Measurements from ENCODE around the gene RAB11FIP4. TPM values are rescaled to one million over a fixed set of nuclear protein-coding genes. Genes with fewer than 3 reads are reported as not detected.

The RAB11FIP4 gene
- total RNA-seq, 1 experiment from 2014 or later: 15.1 TPM

- H3K4me3 ChIP-seq (replicated peaks in 1 of 2; ENCODE audit: low read depth in 1 of 2, low read length in 2 of 2): no peak overlapping the region
- peaks cover 36 to 57% of the 10 kb centered on the region in 2 experiments for H3K4me1 ChIP-seq (ENCODE audit: control insufficient read depth in 1 of 2, insufficient read depth in 2 of 2, low read length in 2 of 2)
- no peak for TF ChIP-seq POLR2AphosphoS5 (IDR thresholded peaks at IDR 0.05; ENCODE audit: low read depth, low read length)
- H3K9ac ChIP-seq (ENCODE audit: low read length): no peak overlapping the region
- no peaks in the 10 kb centered on the region for H3K9me2 ChIP-seq (ENCODE audit: insufficient read depth)
- intact Hi-C loops (cut with micrococcal nuclease): no loop called here
- H3K9me3 ChIP-seq (ENCODE audit: control insufficient read depth in 1 of 2, insufficient read depth in 1 of 2, low read depth in 1 of 2, low read length in 2 of 2): no peaks in the 10 kb centered on the region
- H3K36me3 ChIP-seq (ENCODE audit: control insufficient read depth in 1 of 2, insufficient read depth in 2 of 2, low read length in 2 of 2): no peaks in the 10 kb centered on the region
- peaks cover 3% of the 10 kb centered on the region for H3K79me2 ChIP-seq (ENCODE audit: insufficient read depth, low read length)
- H3K27ac ChIP-seq (ENCODE audit: low read depth, low read length): no peak overlapping the region
- ChIA-PET POLR2A (no interaction called here), CTCF (no interaction called here), RAD21 (ENCODE audit: low non-redundant PET in 1 of 2, low total read pairs in 2 of 2, uncharacterized antibody in 2 of 2, unreplicated experiment in 2 of 2) (no interaction called here)
- no peak overlapping the region for H2AFZ ChIP-seq (ENCODE audit: low read depth, low read length, poor library complexity, severe bottlenecking)
- no peaks in the 10 kb centered on the region for H4K20me1 ChIP-seq (ENCODE audit: insufficient read depth)
- no peak overlapping the region for H3K4me2 ChIP-seq (ENCODE audit: low read length)
- DNase-seq (ENCODE audit: low read depth, low spot score): no peak
- H3K27me3 ChIP-seq (ENCODE audit: insufficient read depth, low read length): no peaks in the 10 kb centered on the region
- ATAC-seq: no peak
- BruUV-seq (replicated peaks): no TSS peak
These were observed 100.1 kb downstream of the RAB11FIP4 start for GRCh38 chr17:31491376-31492131.

- ChIA-PET POLR2A (no interaction called here), CTCF (no interaction called here), RAD21 (ENCODE audit: low non-redundant PET in 1 of 2, low total read pairs in 2 of 2, uncharacterized antibody in 2 of 2, unreplicated experiment in 2 of 2) (no interaction called here)
- Histone ChIP-seq H2AFZ (ENCODE audit: low read depth, low read length, poor library complexity, severe bottlenecking) (no peak overlapping the region), H4K20me1 (ENCODE audit: insufficient read depth) (no peaks in the 10 kb centered on the region), H3K4me1 (ENCODE audit: control insufficient read depth in 1 of 2, insufficient read depth in 2 of 2, low read length in 2 of 2) (peaks cover 32 to 52% of the 10 kb centered on the region in 2 experiments), H3K4me3 (replicated peaks in 1 of 2; ENCODE audit: low read depth in 1 of 2, low read length in 2 of 2) (no peak overlapping the region), H3K36me3 (ENCODE audit: control insufficient read depth in 1 of 2, insufficient read depth in 2 of 2, low read length in 2 of 2) (no peaks in the 10 kb centered on the region), H3K9me2 (ENCODE audit: insufficient read depth) (no peaks in the 10 kb centered on the region), H3K4me2 (ENCODE audit: low read length) (no peak overlapping the region), H3K79me2 (ENCODE audit: insufficient read depth, low read length) (peaks cover 3% of the 10 kb centered on the region), H3K9ac (ENCODE audit: low read length) (no peak overlapping the region), H3K27me3 (ENCODE audit: insufficient read depth, low read length) (no peaks in the 10 kb centered on the region), H3K9me3 (ENCODE audit: control insufficient read depth in 1 of 2, insufficient read depth in 1 of 2, low read depth in 1 of 2, low read length in 2 of 2) (no peaks in the 10 kb centered on the region), H3K27ac (ENCODE audit: low read depth, low read length) (no peak overlapping the region)
- DNase-seq (ENCODE audit: low read depth, low spot score): no peak
- ATAC-seq: no peak
- intact Hi-C loops (cut with micrococcal nuclease): no loop called here
- BruUV-seq (replicated peaks): no TSS peak
- TF ChIP-seq REST (IDR thresholded peaks at IDR 0.05; ENCODE audit: low read depth) (no peak), FOSL1 (IDR thresholded peaks at IDR 0.05; ENCODE audit: low read depth) (no peak), ZFX (IDR thresholded peaks at IDR 0.05) (no peak), EZH2phosphoT487 (IDR thresholded peaks at IDR 0.05; ENCODE audit: borderline replicate concordance) (no peak), SP1 (IDR thresholded peaks at IDR 0.05; ENCODE audit: low read depth) (no peak), EZH2 (IDR thresholded peaks at IDR 0.05) (no peak), TCF7L2 (IDR thresholded peaks at IDR 0.05; ENCODE audit: borderline replicate concordance, extremely low read depth, insufficient read depth, insufficient read length) (no peak), ZNF274 (IDR thresholded peaks at IDR 0.05; ENCODE audit: low read depth, low read length) (no peak), CTCF (IDR thresholded peaks at IDR 0.05 in 2 of 3, conservative IDR thresholded peaks at IDR 0.05 in 1 of 3; ENCODE audit: borderline replicate concordance in 1 of 3, insufficient read depth in 1 of 3, low read depth in 2 of 3, low read length in 2 of 3) (no peak), ELF1 (IDR thresholded peaks at IDR 0.05; ENCODE audit: borderline replicate concordance, low read depth) (no peak), POLR2A (IDR thresholded peaks at IDR 0.05; ENCODE audit: borderline replicate concordance, extremely low read depth, insufficient read depth, insufficient read length) (no peak), CEBPB (IDR thresholded peaks at IDR 0.05; ENCODE audit: low read depth) (no peak), POLR2AphosphoS5 (IDR thresholded peaks at IDR 0.05; ENCODE audit: low read depth, low read length) (no peak), CBX3 (IDR thresholded peaks at IDR 0.05; ENCODE audit: low read depth) (no peak), SRF (IDR thresholded peaks at IDR 0.05; ENCODE audit: low read depth) (no peak), SIN3A (IDR thresholded peaks at IDR 0.05; ENCODE audit: low read depth) (no peak), RAD21 (IDR thresholded peaks at IDR 0.05; ENCODE audit: low read depth) (no peak)
These were observed 100.7 kb downstream of the RAB11FIP4 start for GRCh38 chr17:31492206-31492605.

Data from HCT116 (cell line).